HG02884 (cell line): ENCODE results near the gene CHRM1.
"Not testable (repeated sequence)": the region's sequence is repeated elsewhere in the genome, so short reads cannot be mapped to it uniquely, and the experiment has no call there.

Experiments used
- ATAC-seq: cut with Tn5 transposase; IDR thresholded peaks from one replicate; pipeline ENCODE4 v1.9.1; 2021; ENCODE audit warnings: mild to moderate bottlenecking, moderate library complexity; ENCODE audit not compliant: unreplicated experiment

The CHRM1 gene

GRCh38 chr11:62921201-62921572 lies at the start of gene CHRM1:
CHRM1 (minus strand) TSS chr11:62921363; CDS start chr11:62911100, 10,263 bp downstream.
- ATAC-seq: no peak

GRCh38 chr11:62965574-62965973 lies 44.4 kb upstream of the CHRM1 start:
- no peak for ATAC-seq

- ATAC-seq: no peak
Measured at GRCh38 chr11:62962391-62962790, 41.2 kb upstream of the CHRM1 start.

GRCh38 chr11:62961017-62961570 lies 39.9 kb upstream of the CHRM1 start:
- no peak for ATAC-seq

- no peak for ATAC-seq
Measured at GRCh38 chr11:62959422-62959980, 38.3 kb upstream of the CHRM1 start.

- no peak for ATAC-seq
Measured at GRCh38 chr11:62958547-62959421, 37.6 kb upstream of the CHRM1 start.

GRCh38 chr11:62957147-62957546 lies 36.0 kb upstream of the CHRM1 start:
- no peak for ATAC-seq

GRCh38 chr11:62954478-62954877 lies 33.3 kb upstream of the CHRM1 start:
- ATAC-seq: no peak

GRCh38 chr11:62953811-62954210 lies 32.6 kb upstream of the CHRM1 start:
- no peak for ATAC-seq

GRCh38 chr11:62948765-62949320 lies 27.7 kb upstream of the CHRM1 start:
- no peak for ATAC-seq

GRCh38 chr11:62945538-62945937 lies 24.4 kb upstream of the CHRM1 start:
- not testable (repeated sequence) for ATAC-seq

- not testable (repeated sequence) for ATAC-seq
Measured at GRCh38 chr11:62937528-62937927, 16.4 kb upstream of the CHRM1 start.

GRCh38 chr11:62934496-62934785 lies 13.3 kb upstream of the CHRM1 start:
- ATAC-seq: no peak

- no peak for ATAC-seq
Measured at GRCh38 chr11:62933750-62934495, 12.8 kb upstream of the CHRM1 start.

- ATAC-seq: no peak
Measured at GRCh38 chr11:62933285-62933684, 12.1 kb upstream of the CHRM1 start.

- no peak for ATAC-seq
Measured at GRCh38 chr11:62931499-62932278, 10.5 kb upstream of the CHRM1 start.

- ATAC-seq: no peak
Measured at GRCh38 chr11:62930666-62931065, 9.5 kb upstream of the CHRM1 start.

GRCh38 chr11:62930157-62930556 lies 9.0 kb upstream of the CHRM1 start:
- ATAC-seq: no peak

GRCh38 chr11:62928011-62928410 lies 6.8 kb upstream of the CHRM1 start:
- no peak for ATAC-seq

GRCh38 chr11:62926680-62927455 lies 5.7 kb upstream of the CHRM1 start:
- no peak for ATAC-seq
